ENCODE results near the gene TEDC2.

DNA sequence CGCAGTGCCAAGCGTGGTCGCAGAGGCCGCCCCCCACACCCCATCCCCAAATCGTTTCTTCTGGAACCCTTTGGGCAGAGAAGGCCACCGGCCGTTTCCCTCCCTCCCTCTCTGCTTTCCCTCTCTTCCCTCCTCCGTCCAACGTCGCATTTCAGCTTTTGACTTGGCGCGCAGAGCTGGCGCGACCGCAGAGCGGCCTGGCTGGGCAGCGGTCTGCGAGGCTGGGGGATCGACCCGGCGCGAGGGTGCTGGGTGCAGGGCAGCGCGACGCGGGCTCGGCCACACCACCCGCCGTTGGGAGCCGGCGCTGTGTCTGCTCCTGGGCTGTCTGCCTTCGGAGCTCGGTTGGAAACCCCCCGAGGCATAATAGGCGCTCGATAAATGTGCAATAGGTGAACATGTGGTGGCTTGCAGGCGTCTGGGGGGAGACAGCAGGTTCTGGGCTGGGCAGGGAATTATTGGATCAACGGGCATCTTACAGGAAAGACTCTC lies 8.4 kb downstream of the TEDC2 start:
- TF ChIP-seq POLR2AphosphoS5 (IDR thresholded peaks at IDR 0.05) (peak in 1 of 3 donors; percentile 8), CTCF (IDR thresholded peaks at IDR 0.05) (no peak)
